Measurements from ENCODE around the gene CRB2. TPM values are rescaled to one million over a fixed set of nuclear protein-coding genes. Genes with fewer than 3 reads are reported as not detected.

Gene CRB2
- total RNA-seq, 2 donors from 2014 or later: under 0.01 to 1.3 TPM

- intact Hi-C loops (cut with DNase I): no loop called here
- H3K27me3 ChIP-seq: peaks cover 0 to 18% of the 10 kb centered on the region in 2 donors
- 76 to 79% methylated on average over 11 to 14 of the region's 14 CpGs for whole genome bisulfite sequencing, 2 donors
These were observed 16.0 kb downstream of the CRB2 start for GRCh38 chr9:123371805-123372590.

DNA sequence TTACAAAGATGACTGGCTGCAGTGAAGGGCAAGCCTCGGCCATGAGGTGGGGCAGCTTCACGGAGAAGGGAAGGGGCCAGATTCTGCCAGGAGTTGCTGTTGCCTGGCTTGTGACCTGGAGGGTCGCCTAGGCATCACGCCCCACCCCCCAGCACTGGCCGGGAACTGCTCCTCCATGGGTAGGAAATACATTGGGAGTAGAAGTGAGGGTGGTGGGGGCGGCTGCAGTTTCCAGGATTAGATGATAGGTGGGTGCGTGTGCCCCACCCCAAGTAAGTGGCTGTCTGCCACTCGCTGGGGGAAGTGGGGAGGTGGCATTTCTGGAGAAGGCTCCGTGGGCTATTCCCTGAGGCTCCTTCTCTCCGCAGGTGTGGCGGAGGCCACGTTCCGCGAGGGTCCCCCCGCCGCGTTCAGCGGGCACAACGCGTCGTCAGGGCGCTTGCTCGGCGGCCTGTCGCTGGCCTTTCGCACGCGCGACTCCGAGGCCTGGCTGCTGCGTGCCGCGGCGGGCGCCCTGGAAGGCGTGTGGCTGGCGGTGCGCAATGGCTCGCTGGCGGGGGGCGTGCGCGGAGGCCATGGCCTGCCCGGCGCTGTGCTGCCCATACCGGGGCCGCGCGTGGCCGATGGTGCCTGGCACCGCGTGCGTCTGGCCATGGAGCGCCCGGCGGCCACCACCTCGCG is 16.9 kb downstream of the CRB2 start:
- Histone ChIP-seq H3K36me3 (replicated peaks in 1 of 2; ENCODE audit: insufficient read depth in 1 of 2, low read depth in 2 of 2) (no peaks in the 10 kb centered on the region), H3K27me3 (peaks cover 0 to 18% of the 10 kb centered on the region in 2 donors), H3K27ac (no peak overlapping the region), H3K4me3 (no peak overlapping the region), H3K4me1 (peaks cover 21% of the 10 kb centered on the region), H3K9me3 (no peaks in the 10 kb centered on the region)
- DNase-seq (no peak), ATAC-seq (no peak)
- 25 to 26% methylated on average over 22 to 55 of the region's 58 CpGs for WGBS, 2 donors
- intact Hi-C loops (cut with DNase I): no loop called here
- TF ChIP-seq POLR2A (IDR thresholded peaks at IDR 0.05) (no peak), CTCF (IDR thresholded peaks at IDR 0.05) (no peak)

More at GRCh38 chr9:123371805-123372590, 16.0 kb downstream of the CRB2 start:
- DNase-seq (no peak), ATAC-seq (no peak)
- no peaks in the 10 kb centered on the region for H3K9me3 ChIP-seq
- H3K4me3 ChIP-seq: no peak overlapping the region
- TF ChIP-seq POLR2A (IDR thresholded peaks at IDR 0.05): no peak
- no peak for TF ChIP-seq CTCF (IDR thresholded peaks at IDR 0.05)
- no peaks in the 10 kb centered on the region for H3K36me3 ChIP-seq (replicated peaks in 1 of 2; ENCODE audit: insufficient read depth in 1 of 2, low read depth in 2 of 2)
- peaks cover 21% of the 10 kb centered on the region for H3K4me1 ChIP-seq
- H3K27ac ChIP-seq: no peak overlapping the region

- TF ChIP-seq POLR2A (IDR thresholded peaks at IDR 0.05) (no peak), CTCF (IDR thresholded peaks at IDR 0.05) (no peak)
- Histone ChIP-seq H3K36me3 (replicated peaks in 1 of 2; ENCODE audit: insufficient read depth in 1 of 2, low read depth in 2 of 2) (no peaks in the 10 kb centered on the region), H3K27me3 (peaks cover 0 to 14% of the 10 kb centered on the region in 2 donors), H3K4me1 (peaks cover 21% of the 10 kb centered on the region), H3K27ac (no peak overlapping the region), H3K9me3 (no peaks in the 10 kb centered on the region), H3K4me3 (no peak overlapping the region)
- ATAC-seq (no peak), DNase-seq (no peak)
- intact Hi-C loops (cut with DNase I): no loop called here
- 8% methylated on average over 55 of the region's 60 CpGs; no CpG with 5 or more reads in 1 of the 2 donors for WGBS, 2 donors
These were observed 17.5 kb downstream of the CRB2 start for GRCh38 chr9:123373447-123373923.

- 2 to 33% methylated on average over 8 to 10 of the region's 10 CpGs for WGBS, 2 donors
- Histone ChIP-seq H3K27ac (no peak overlapping the region), H3K27me3 (peaks cover 0 to 11% of the 10 kb centered on the region in 2 donors), H3K9me3 (no peaks in the 10 kb centered on the region), H3K4me3 (no peak overlapping the region), H3K36me3 (replicated peaks in 1 of 2; ENCODE audit: insufficient read depth in 1 of 2, low read depth in 2 of 2) (no peaks in the 10 kb centered on the region), H3K4me1 (peaks cover 21% of the 10 kb centered on the region)
- intact Hi-C loops (cut with DNase I): no loop called here
- TF ChIP-seq POLR2A (IDR thresholded peaks at IDR 0.05): no peak
- TF ChIP-seq CTCF (IDR thresholded peaks at IDR 0.05): no peak
- ATAC-seq (no peak), DNase-seq (no peak)
These were observed 17.9 kb downstream of the CRB2 start for GRCh38 chr9:123373946-123374345.

All from body of pancreas (tissue), 4 donors.